ENCODE results near the gene CENPW.

The CENPW gene

DNA sequence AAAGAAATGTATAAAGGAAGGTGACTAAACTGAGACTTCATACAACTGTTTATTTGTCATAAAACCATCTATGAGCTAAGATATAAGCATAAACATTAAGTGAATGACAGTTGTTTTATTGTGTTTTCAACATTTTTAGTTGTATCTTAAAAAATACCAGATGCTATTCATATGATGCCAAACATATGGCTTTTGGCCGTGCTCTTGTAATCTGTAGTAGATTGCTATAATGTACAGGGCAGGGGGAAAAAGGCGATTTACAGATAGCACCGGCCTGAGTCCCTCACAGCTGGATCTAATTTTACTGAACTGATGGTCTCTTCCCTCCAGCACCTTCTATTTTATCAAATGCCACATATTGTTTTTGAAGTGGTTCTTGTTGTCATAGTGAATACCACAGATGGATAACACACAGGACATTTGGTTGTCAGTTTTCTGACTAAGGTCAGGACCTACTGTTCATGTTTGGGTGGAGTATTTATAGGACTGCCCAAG lies 48.2 kb downstream of the CENPW start:
- no peak for DNase-seq (ENCODE audit: low spot score)
- Histone ChIP-seq H3K4me3 (ENCODE audit: severe bottlenecking) (no peak overlapping the region), H3K9me3 (ENCODE audit: severe bottlenecking) (no peaks in the 10 kb centered on the region), H3K27me3 (ENCODE audit: insufficient read depth, poor library complexity, severe bottlenecking) (no peaks in the 10 kb centered on the region), H3K36me3 (ENCODE audit: low read depth) (no peaks in the 10 kb centered on the region), H3K27ac (ENCODE audit: poor library complexity, severe bottlenecking) (no peak overlapping the region), H3K4me1 (ENCODE audit: insufficient read depth, poor library complexity, severe bottlenecking) (no peaks in the 10 kb centered on the region)
- TF ChIP-seq, protein P1, sequence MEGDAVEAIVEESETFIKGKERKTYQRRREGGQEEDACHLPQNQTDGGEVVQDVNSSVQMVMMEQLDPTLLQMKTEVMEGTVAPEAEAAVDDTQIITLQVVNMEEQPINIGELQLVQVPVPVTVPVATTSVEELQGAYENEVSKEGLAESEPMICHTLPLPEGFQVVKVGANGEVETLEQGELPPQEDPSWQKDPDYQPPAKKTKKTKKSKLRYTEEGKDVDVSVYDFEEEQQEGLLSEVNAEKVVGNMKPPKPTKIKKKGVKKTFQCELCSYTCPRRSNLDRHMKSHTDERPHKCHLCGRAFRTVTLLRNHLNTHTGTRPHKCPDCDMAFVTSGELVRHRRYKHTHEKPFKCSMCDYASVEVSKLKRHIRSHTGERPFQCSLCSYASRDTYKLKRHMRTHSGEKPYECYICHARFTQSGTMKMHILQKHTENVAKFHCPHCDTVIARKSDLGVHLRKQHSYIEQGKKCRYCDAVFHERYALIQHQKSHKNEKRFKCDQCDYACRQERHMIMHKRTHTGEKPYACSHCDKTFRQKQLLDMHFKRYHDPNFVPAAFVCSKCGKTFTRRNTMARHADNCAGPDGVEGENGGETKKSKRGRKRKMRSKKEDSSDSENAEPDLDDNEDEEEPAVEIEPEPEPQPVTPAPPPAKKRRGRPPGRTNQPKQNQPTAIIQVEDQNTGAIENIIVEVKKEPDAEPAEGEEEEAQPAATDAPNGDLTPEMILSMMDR (IDR thresholded peaks at IDR 0.05; ENCODE audit: poor library complexity, severe bottlenecking), result no peak
- no peak for ATAC-seq (ENCODE audit: low read depth)

DNA sequence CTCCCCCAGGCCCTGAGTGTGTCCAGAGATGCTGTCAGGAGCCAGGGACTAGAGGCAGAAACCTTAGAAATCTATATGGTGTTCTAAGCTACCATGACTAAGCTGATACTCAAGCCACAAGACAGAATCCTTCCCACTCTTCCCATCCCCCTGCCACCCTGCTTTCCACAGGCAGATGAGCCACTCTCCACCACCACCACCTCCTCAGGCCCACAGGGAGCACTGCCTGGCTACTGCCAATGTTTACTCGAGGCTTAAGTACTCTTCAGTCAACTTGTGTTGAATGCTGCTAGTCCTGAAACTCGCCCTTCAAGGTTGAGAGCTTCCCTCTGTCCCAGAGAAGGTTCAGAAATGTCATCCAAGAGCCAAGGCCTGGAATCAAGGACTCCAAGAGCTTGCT lies 56.2 kb downstream of the CENPW start:
- H3K27me3 ChIP-seq (ENCODE audit: insufficient read depth, poor library complexity, severe bottlenecking), result no peaks in the 10 kb centered on the region
- DNase-seq (ENCODE audit: low spot score) (no peak), ATAC-seq (ENCODE audit: low read depth) (no peak)

More for the DNA sequence above, 56.2 kb downstream of the CENPW start:
- Histone ChIP-seq H3K27ac (ENCODE audit: poor library complexity, severe bottlenecking) (no peak overlapping the region), H3K4me1 (ENCODE audit: insufficient read depth, poor library complexity, severe bottlenecking) (no peaks in the 10 kb centered on the region), H3K9me3 (ENCODE audit: severe bottlenecking) (no peaks in the 10 kb centered on the region), H3K36me3 (ENCODE audit: low read depth) (no peaks in the 10 kb centered on the region), H3K4me3 (ENCODE audit: severe bottlenecking) (no peak overlapping the region)
- TF ChIP-seq, protein P1 (IDR thresholded peaks at IDR 0.05; ENCODE audit: poor library complexity, severe bottlenecking), result no peak

All from RWPE2 (cell line).